Adrenal gland (tissue), 12 donors: ENCODE data around the gene NGRN. TPM values are rescaled to one million over a fixed set of nuclear protein-coding genes. Genes with fewer than 3 reads are reported as not detected.

ENCODE experiments used
- DNase-seq, 7 donors: peaks; one replicate each; pipeline ENCODE4 v3.0.0-alpha.2; 2019 to 2020
- H3K27ac ChIP-seq, 5 donors: fragments of 200-600 bp; sonication (generic) in 4 of 5; 1 replicate in 3 of 5; 2 replicates in 2 of 5; pipeline versions ENCODE4 v1.5.1 to v1.8.0; 2016 to 2020; ENCODE audit warnings: mild to moderate bottlenecking in 1 of 5
- H3K27me3 ChIP-seq: fragments of 200-600 bp; 2 replicates; pipeline ENCODE4 v1.8.0; 2021
- H3K36me3 ChIP-seq, 2 donors: fragments of 200-600 bp; replicated peaks in 1 of 2; 1 replicate in 1 of 2; 2 replicates in 1 of 2; pipeline versions ENCODE4 v1.5.1 to v1.8.0; 2018 to 2022
- H3K4me1 ChIP-seq, 2 donors: fragments of 200-600 bp; replicated peaks in 1 of 2; 1 replicate in 1 of 2; 2 replicates in 1 of 2; pipeline versions ENCODE4 v1.5.1 to v1.8.0; 2018 to 2021
- H3K4me3 ChIP-seq, 4 donors: fragments of 200-600 bp; sonication (generic) in 3 of 4; one replicate each; pipeline ENCODE4 v1.5.1; 2016 to 2018
- H3K9me3 ChIP-seq, 3 donors: fragments of 200-600 bp; sonication (generic) in 1 of 3; replicated peaks in 1 of 3; 1 replicate in 2 of 3; 2 replicates in 1 of 3; pipeline versions ENCODE4 v1.5.1 to v1.8.0; 2016 to 2021
- CTCF ChIP-seq, 6 experiments: fragments of 450-650 bp in 4 of 6; fragments of 200-600 bp in 2 of 6; sonication (generic) in 1 of 6; IDR thresholded peaks; 1 replicate in 5 of 6; 2 replicates in 1 of 6; pipeline versions ENCODE4 v1.5.1 to v1.8.0; 2016 to 2021; ENCODE audit warnings: antibody characterized with exemption in 6 of 6, mild to moderate bottlenecking in 2 of 6, moderate library complexity in 1 of 6
- POLR2A ChIP-seq, 2 donors: fragments of 450-650 bp; IDR thresholded peaks; one replicate each; pipeline ENCODE4 v1.6.1; 2017; ENCODE audit warnings: antibody characterized with exemption in 2 of 2, mild to moderate bottlenecking in 2 of 2, moderate library complexity in 1 of 2
- WGBS, 4 donors: extraction: QIAGEN DNeasy Blood & Tissue Kit in 2 of 4; methylation state at CpG; one replicate each; pipeline versions ENCODE4 v1.1.5 to v1.1.7; 2013 to 2017; 5-methylcytosine and 5-hydroxymethylcytosine counted together
- intact Hi-C, 2 donors: fragments of 100-400 bp; cut with DNase I; formaldehyde crosslinking; loops; one replicate each; pipeline versions ENCODE4 v1.14.1 to v1.15.0; 2022 to 2023
- polyA plus RNA-seq, 3 donors: library from polyadenylated mRNA; stranded (reverse); fragments of 200-250 nt in 2 of 3; fragments of 350-450 nt in 1 of 3; fragmentation: Illumina TruSeq in 1 of 3; extraction: RNeasy Lipid Tissue Mini Kit (QIAGEN cat#74804) in 1 of 3; gene quantifications; one replicate each; pipeline ENCODE4 v1.2.3, GENCODE V29; 2013 to 2014
- total RNA-seq, 9 donors: library from RNA; depleted of rRNA in 4 of 9; stranded (reverse); fragments of >200 nt in 4 of 9; fragments of 120-200 nt in 1 of 9; fragmentation: NEBNext Ultra II Directional in 1 of 9; extraction: Animal tissue kit (Norgen Biotek cat#: 25700) in 1 of 9; gene quantifications; one replicate each; pipeline versions ENCODE4 v1.1.0 to v1.2.4, GENCODE V29; 2013 to 2023
- donor health status: healthy with polysubstance abuse.
- donor health status: Bipolar disorder and iron deficiency.
- donor health status: DM: yes; HTN: yes; CAD: no.
- donor health status: DM: no; HTN: no; CAD: no.
- donor health status: DM: no; HTN: no; CAD: no.
- donor health status: DM: yes; HTN: yes; CAD: no.

NGRN gene
- total and polyA plus RNA-seq, 12 donors: 53.5 to 133 (median 103) TPM

GRCh38 chr15:90239371-90239770, 26.1 kb upstream of the NGRN start:
- peaks cover 0 to 9% of the 10 kb centered on the region in 2 donors for H3K36me3 ChIP-seq
- peaks cover 12 to 15% of the 10 kb centered on the region in 2 donors for H3K4me1 ChIP-seq
- WGBS, 4 donors: 83 to 93% (median 84%) methylated on average over 3 of the region's 3 CpGs
- H3K27me3 ChIP-seq: no peaks in the 10 kb centered on the region
- no peak overlapping the region for H3K27ac ChIP-seq
- TF ChIP-seq CTCF (IDR thresholded peaks at IDR 0.05) (no peak), POLR2A (IDR thresholded peaks at IDR 0.05) (no peak)
- no peaks in the 10 kb centered on the region for H3K9me3 ChIP-seq
- intact Hi-C loops: no loop called here
- DNase-seq: no peak
- H3K4me3 ChIP-seq: no peak overlapping the region

DNA sequence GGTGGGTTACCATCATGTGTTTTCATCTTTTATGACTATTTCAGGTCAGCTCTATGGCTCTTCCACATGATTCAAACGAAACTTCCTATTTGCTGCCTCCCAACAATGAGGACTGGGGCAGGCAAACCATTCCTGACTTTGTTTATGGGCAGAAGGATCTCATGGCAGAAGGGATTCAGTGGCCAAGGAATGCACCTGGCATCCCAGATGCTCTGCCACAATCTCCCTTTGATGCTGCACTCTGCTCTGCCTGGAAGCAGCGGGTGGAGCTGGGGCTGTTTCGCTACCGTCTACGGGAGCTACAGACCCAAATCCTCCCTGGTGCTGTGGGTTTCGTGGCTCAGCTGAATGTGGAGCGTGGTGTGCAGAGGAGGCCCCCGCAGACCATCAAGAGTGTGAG, 24.6 kb upstream of the NGRN start:
- WGBS, 4 donors: 93 to 95% (median 94%) methylated on average over 7 to 8 of the region's 8 CpGs
- peaks cover 0 to 9% of the 10 kb centered on the region in 2 donors for H3K36me3 ChIP-seq
- peaks cover 3 to 6% of the 10 kb centered on the region in 2 donors for H3K4me1 ChIP-seq
- no peaks in the 10 kb centered on the region for H3K9me3 ChIP-seq
- no peak overlapping the region for H3K4me3 ChIP-seq
- H3K27ac ChIP-seq: peak overlapping the region in 2 of 5 donors; percentile 59 to 68
- no peak for TF ChIP-seq POLR2A (IDR thresholded peaks at IDR 0.05)
- TF ChIP-seq CTCF (IDR thresholded peaks at IDR 0.05): no peak
- intact Hi-C loops: no loop called here
- H3K27me3 ChIP-seq: no peaks in the 10 kb centered on the region
- DNase-seq: no peak

- 56 to 70% (median 62%) methylated on average over 6 to 22 of the region's 22 CpGs for WGBS, 4 donors
- peak in 4 of 7 donors; percentile 60 to 66 (median 63) for DNase-seq
- TF ChIP-seq CTCF (IDR thresholded peaks at IDR 0.05): no peak
- peak in 1 of 2 donors; percentile 19 for TF ChIP-seq POLR2A (IDR thresholded peaks at IDR 0.05)
- peaks cover 0 to 9% of the 10 kb centered on the region in 2 donors for H3K36me3 ChIP-seq
- H3K4me1 ChIP-seq: peaks cover 3 to 6% of the 10 kb centered on the region in 2 donors
- H3K27me3 ChIP-seq: no peaks in the 10 kb centered on the region
- H3K27ac ChIP-seq: peak overlapping the region in 2 of 5 donors; percentile 59 to 68
- intact Hi-C loops: no loop called here
- H3K9me3 ChIP-seq: no peaks in the 10 kb centered on the region
- no peak overlapping the region for H3K4me3 ChIP-seq
These were observed 23.9 kb upstream of the NGRN start for GRCh38 chr15:90241343-90242192.

DNA sequence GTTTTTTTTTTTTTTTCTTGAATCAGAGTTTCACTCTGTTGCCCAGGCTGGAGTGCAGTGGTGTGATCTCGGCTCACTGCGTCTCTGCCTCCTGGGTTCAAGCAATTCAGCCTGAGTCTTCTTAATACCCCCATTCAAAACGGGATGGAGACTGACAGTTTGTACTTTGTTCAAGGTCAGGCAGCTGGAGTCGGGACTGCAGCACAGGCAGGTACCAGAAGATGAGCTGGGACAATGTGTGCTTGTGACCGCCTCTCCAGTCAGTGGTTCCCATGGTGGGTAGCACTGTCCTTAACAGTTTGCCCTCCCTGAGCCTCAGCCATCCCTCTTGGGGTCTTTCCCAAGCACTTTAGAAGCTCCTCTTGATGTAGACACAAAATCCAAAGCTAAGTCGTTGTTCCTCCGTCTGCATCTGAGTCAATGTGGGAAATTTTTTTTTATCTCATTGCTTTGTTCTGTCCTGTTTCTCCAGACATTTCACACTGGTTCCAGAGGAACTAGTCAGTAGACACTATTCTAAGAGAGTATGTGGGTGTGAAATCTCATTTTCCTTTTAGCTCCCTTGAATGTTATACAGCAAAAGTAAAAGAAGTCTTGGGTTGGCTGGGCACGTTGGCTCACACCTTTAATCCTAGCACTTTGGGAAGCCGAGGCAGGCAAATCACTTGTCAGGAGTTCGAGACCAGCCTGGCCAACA, 21.4 kb upstream of the NGRN start:
- H3K9me3 ChIP-seq: no peaks in the 10 kb centered on the region
- intact Hi-C loops: no loop called here
- no peaks in the 10 kb centered on the region for H3K27me3 ChIP-seq
- 77 to 82% (median 80%) methylated on average over 10 of the region's 10 CpGs for WGBS, 4 donors
- no peak overlapping the region for H3K4me3 ChIP-seq
- no peak for TF ChIP-seq CTCF (IDR thresholded peaks at IDR 0.05)
- no peak for TF ChIP-seq POLR2A (IDR thresholded peaks at IDR 0.05)
- H3K4me1 ChIP-seq: peaks cover 6 to 7% of the 10 kb centered on the region in 2 donors
- no peak overlapping the region for H3K27ac ChIP-seq
- no peaks in the 10 kb centered on the region for H3K36me3 ChIP-seq
- DNase-seq: no peak
